Measurements from ENCODE around the gene NSD1. TPM values are rescaled to one million over a fixed set of nuclear protein-coding genes. Genes with fewer than 3 reads are reported as not detected.

Gene NSD1
- total and polyA plus RNA-seq, 2 of the 8 experiments (the other 6 are each of a cell fraction or from before 2014, with no cell fraction given) = 22.8 to 168 TPM

- H3K79me1 ChIP-seq (ENCODE audit: low read depth, low read length) = peaks cover under 1% of the 10 kb centered on the region
- ChIA-PET CTCF (ENCODE audit: partially characterized antibody) (interaction anchor here (1.4 kb wide), 1 partner anchor 10 kb away, joined by 3 read pairs; no protein-coding TSS in a partner anchor), POLR2A (ENCODE audit: partially characterized antibody) (interaction anchor here (1.2 to 2.9 kb wide), 7 partner anchors 10 to 46 kb away, joined by 3 to 12 read pairs (median 4); partner anchors contain the start of gene NSD1)
- no peak overlapping the region for H3K27ac ChIP-seq (ENCODE audit: low read depth, low read length)
- no peak overlapping the region for H2BK20ac ChIP-seq (ENCODE audit: low read length)
- FAIRE-seq = no peak
- no peak overlapping the region for H3K18ac ChIP-seq (ENCODE audit: extremely low read depth, low read length)
- peaks cover 0 to 7% (median 0%) of the 10 kb centered on the region in 4 experiments; a peak in 3 of 8 replicates for H3K36me3 ChIP-seq (ENCODE audit: control insufficient read depth in 2 of 4, insufficient read depth in 4 of 4, low read length in 3 of 4)
- H3K27me3 ChIP-seq (replicated peaks in 1 of 4; ENCODE audit: control insufficient read depth in 3 of 4, extremely low read depth in 1 of 4, insufficient read depth in 3 of 4, low read length in 3 of 4) = no peaks in the 10 kb centered on the region
- no peak overlapping the region for H4K91ac ChIP-seq (replicated peaks; ENCODE audit: insufficient read length, low read length)
- H3K9me3 ChIP-seq (ENCODE audit: insufficient read depth in 2 of 2, low read depth in 1 of 2, low read length in 1 of 2) = no peaks in the 10 kb centered on the region
- H4K20me1 ChIP-seq (replicated peaks in 1 of 2; ENCODE audit: control insufficient read depth in 1 of 2, insufficient read depth in 2 of 2, low read length in 2 of 2) = peaks cover 4 to 9% of the 10 kb centered on the region in 2 experiments
- H4K5ac ChIP-seq (ENCODE audit: insufficient read length, low read depth, low read length) = no peak overlapping the region
- WGBS, 2 experiments (ENCODE audit: extremely low coverage in 1 of 2, insufficient coverage in 1 of 2, insufficient read length in 1 of 2, insufficient replicate concordance in 2 of 2, low coverage in 1 of 2, low lambda C conversion rate in 2 of 2, missing lambda C conversion rate in 1 of 2) = 98% methylated on average over 3 of the region's 3 CpGs; no CpG with 5 or more reads in 1 of the 2 experiments
- no peak overlapping the region for H2AK5ac ChIP-seq (ENCODE audit: low read depth, low read length)
- no peaks in the 10 kb centered on the region for H3K23me2 ChIP-seq (ENCODE audit: low read depth, low read length)
- no peak overlapping the region for H2BK15ac ChIP-seq (ENCODE audit: low read length)
- DNase-seq (ENCODE audit: low read depth in 1 of 2, low spot score in 2 of 2) = no peak
- no peak overlapping the region for H3K4ac ChIP-seq (replicated peaks; ENCODE audit: insufficient read length, low read depth, low read length)
- H2BK120ac ChIP-seq (replicated peaks; ENCODE audit: low read depth, low read length) = no peak overlapping the region
- no peak overlapping the region for H2BK12ac ChIP-seq (ENCODE audit: low read depth, low read length)
- H3K4me3 ChIP-seq (ENCODE audit: extremely low read depth in 1 of 4, insufficient read depth in 2 of 4, low read depth in 3 of 4, low read length in 4 of 4) = no peak overlapping the region
- no peak overlapping the region for H3K56ac ChIP-seq (replicated peaks; ENCODE audit: insufficient read length, low read depth, low read length)
- H2BK5ac ChIP-seq (ENCODE audit: low read depth, low read length) = no peak overlapping the region
- no peak overlapping the region for H3K4me2 ChIP-seq (ENCODE audit: insufficient read depth in 1 of 2, low read depth in 2 of 2, low read length in 2 of 2)
- no peak overlapping the region for H2AFZ ChIP-seq (ENCODE audit: low read length)
- no peak overlapping the region for H3K23ac ChIP-seq (ENCODE audit: insufficient read length)
- H3K9ac ChIP-seq (replicated peaks in 1 of 4; ENCODE audit: extremely low read depth in 1 of 4, low read depth in 3 of 4, low read length in 3 of 4) = no peak overlapping the region
- H3K4me1 ChIP-seq (replicated peaks in 1 of 4; ENCODE audit: control insufficient read depth in 3 of 4, insufficient read depth in 4 of 4, low read length in 3 of 4) = no peaks in the 10 kb centered on the region; a peak in 1 of 7 replicates
- H3K79me2 ChIP-seq (ENCODE audit: control insufficient read depth in 1 of 2, insufficient read depth in 2 of 2, low read length in 2 of 2) = peaks cover 0 to 93% of the 10 kb centered on the region in 2 experiments
- no peak overlapping the region for H4K8ac ChIP-seq (ENCODE audit: extremely low read depth, insufficient read depth, low read length)
- no peak overlapping the region for H3K14ac ChIP-seq (ENCODE audit: insufficient read length)
- no peak for TF ChIP-seq MAX (IDR thresholded peaks at IDR 0.05)
- TF ChIP-seq JUND (IDR thresholded peaks at IDR 0.05; ENCODE audit: low read length) = no peak
- TF ChIP-seq CBX8 (IDR thresholded peaks at IDR 0.05; ENCODE audit: borderline replicate concordance, low read depth, low read length) = no peak
- no peak for TF ChIP-seq RFX5 (IDR thresholded peaks at IDR 0.05; ENCODE audit: borderline replicate concordance, low read depth, low read length)
- TF ChIP-seq CREB1 (IDR thresholded peaks at IDR 0.05) = no peak
- no peak for TF ChIP-seq FOSL1 (IDR thresholded peaks at IDR 0.05; ENCODE audit: insufficient read depth, low read depth, low read length)
- no peak for TF ChIP-seq POLR2AphosphoS5 (IDR thresholded peaks at IDR 0.05; ENCODE audit: low read depth, low read length)
- no peak for TF ChIP-seq HDAC6 (IDR thresholded peaks at IDR 0.05; ENCODE audit: low read depth, low read length)
- no peak for TF ChIP-seq JUN (IDR thresholded peaks at IDR 0.05; ENCODE audit: low read depth, low read length)
- TF ChIP-seq BCL11A (IDR thresholded peaks at IDR 0.05; ENCODE audit: low read depth in 2 of 2, low read length in 2 of 2) = no peak
- TF ChIP-seq KDM1A (IDR thresholded peaks at IDR 0.05; ENCODE audit: borderline replicate concordance, low read length) = no peak
- TF ChIP-seq ATF2 (IDR thresholded peaks at IDR 0.05; ENCODE audit: low read length) = no peak
- no peak for TF ChIP-seq SAP30 (IDR thresholded peaks at IDR 0.05; ENCODE audit: insufficient read depth, insufficient replicate concordance, low read length)
These were observed 45.9 kb downstream of the NSD1 start for GRCh38 chr5:177179431-177179830.
